Gastroesophageal sphincter (tissue), 4 donors: ENCODE measurements around the gene ZBTB46. TPM values are rescaled to one million over a fixed set of nuclear protein-coding genes. Genes with fewer than 3 reads are reported as not detected.

Source experiments
- ATAC-seq: fragments of 150-250 bp; one replicate; pipeline ENCODE4 v1.9.1; 2016; ENCODE audit warnings: mild to moderate bottlenecking, moderate library complexity
- H3K27ac ChIP-seq, 4 donors: fragments of 200-600 bp; sonication (generic) in 3 of 4; 1 replicate in 3 of 4; 2 replicates in 1 of 4; pipeline ENCODE4 v1.5.1; 2016 to 2019
- H3K27me3 ChIP-seq: fragments of 200-600 bp; sonication (generic); one replicate; pipeline ENCODE4 v1.5.1; 2019
- H3K36me3 ChIP-seq, 2 donors: fragments of 200-600 bp; sonication (generic); one replicate each; pipeline ENCODE4 v1.5.1; 2019; ENCODE audit warnings: control low read depth in 1 of 2
- H3K4me1 ChIP-seq, 3 donors: fragments of 200-600 bp; sonication (generic); 1 replicate in 2 of 3; 2 replicates in 1 of 3; pipeline ENCODE4 v1.5.1; 2016 to 2019; ENCODE audit warnings: control low read depth in 2 of 3
- H3K4me3 ChIP-seq, 2 donors: fragments of 200-600 bp; sonication (generic); one replicate each; pipeline ENCODE4 v1.5.1; 2019; ENCODE audit warnings: mild to moderate bottlenecking in 1 of 2, moderate library complexity in 1 of 2
- H3K9me3 ChIP-seq, 3 donors: fragments of 200-600 bp; sonication (generic); one replicate each; pipeline ENCODE4 v1.5.1; 2017 to 2019; ENCODE audit warnings: control low read depth in 2 of 3
- EP300 ChIP-seq: sonication (generic); formaldehyde crosslinking; IDR thresholded peaks from one replicate; pipeline ENCODE4 v1.6.1; 2017; ENCODE audit warnings: antibody characterized with exemption, mild to moderate bottlenecking
- POLR2A ChIP-seq, 2 donors: fragments of 450-650 bp; IDR thresholded peaks; one replicate each; pipeline ENCODE4 v1.6.1; 2017; ENCODE audit warnings: antibody characterized with exemption in 2 of 2, mild to moderate bottlenecking in 2 of 2, moderate library complexity in 1 of 2
- POLR2AphosphoS5 ChIP-seq: sonication (generic); formaldehyde crosslinking; IDR thresholded peaks from one replicate; pipeline ENCODE4 v1.6.1; 2017; ENCODE audit warnings: antibody characterized with exemption
- WGBS, 2 donors: methylation state at CpG; one replicate each; pipeline ENCODE4 v1.1.5; 2018; ENCODE audit warnings: low coverage in 1 of 2; 5-methylcytosine and 5-hydroxymethylcytosine counted together
- total RNA-seq, 4 donors: library from RNA; depleted of rRNA; stranded (reverse); fragments of >200 nt; gene quantifications; one replicate each; pipeline ENCODE4 v1.1.0, GENCODE V29; 2016
- TF ChIP-seq, protein P1 (sequence below), 4 experiments: fragments of 200-600 bp in 2 of 4; fragments of 450-650 bp in 2 of 4; sonication (generic) in 1 of 4; IDR thresholded peaks; one replicate each; pipeline ENCODE4 v1.5.1; 2017 to 2019; ENCODE audit warnings: antibody characterized with exemption in 4 of 4, mild to moderate bottlenecking in 2 of 4, moderate library complexity in 2 of 4

The ZBTB46 gene
- total RNA-seq, 4 donors from 2014 or later = 8.1 to 13.8 (median 10.2) TPM

DNA sequence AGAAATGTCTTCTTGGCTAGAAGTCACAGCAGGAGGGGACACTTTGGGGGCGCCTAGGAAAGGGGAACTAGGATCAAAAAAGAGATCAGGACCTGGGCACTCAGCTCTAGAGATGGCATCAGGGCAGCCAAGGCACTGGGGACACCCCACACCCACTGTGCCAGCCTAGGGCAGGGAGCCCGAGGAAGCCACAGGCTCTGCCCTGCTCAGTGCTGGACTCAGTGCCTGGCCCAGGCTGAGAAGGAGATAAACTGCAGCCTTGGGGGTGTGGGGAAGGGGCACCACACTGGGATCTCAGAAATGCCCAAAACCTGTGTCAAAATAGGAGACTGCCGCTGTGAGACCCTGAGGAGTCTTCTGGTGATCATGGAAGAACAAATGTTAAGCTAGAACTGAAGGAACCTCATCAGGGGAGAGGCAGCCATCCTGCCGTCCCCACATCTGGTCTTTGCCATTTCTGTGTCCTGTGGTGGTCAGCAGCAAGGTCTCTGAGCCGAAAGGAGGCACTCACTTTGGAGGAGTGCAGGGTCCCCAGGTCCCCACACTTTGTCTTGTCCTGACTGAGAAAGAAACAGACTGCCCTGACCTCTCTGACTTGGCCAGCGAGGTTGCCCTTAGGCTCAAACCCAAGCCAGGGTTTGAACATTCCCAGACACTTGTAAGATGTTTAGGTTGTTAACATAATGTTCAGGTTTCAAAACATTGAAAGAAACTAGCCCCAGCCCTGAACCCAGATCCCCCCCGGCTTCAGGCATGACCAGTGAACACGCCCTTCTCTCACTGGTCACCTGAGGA is 125.6 kb downstream of the ZBTB46 start:
- Histone ChIP-seq H3K36me3 (peaks cover 0 to 66% of the 10 kb centered on the region in 2 donors), H3K4me1 (peaks cover 0 to 47% (median 18%) of the 10 kb centered on the region in 3 donors), H3K9me3 (no peaks in the 10 kb centered on the region), H3K27me3 (no peaks in the 10 kb centered on the region), H3K27ac (no peak overlapping the region), H3K4me3 (no peak overlapping the region)
- no peak for ATAC-seq
- TF ChIP-seq EP300 = no peak
- no peak for TF ChIP-seq POLR2A (IDR thresholded peaks at IDR 0.05)
- TF ChIP-seq POLR2AphosphoS5 = no peak
- TF ChIP-seq, protein P1, sequence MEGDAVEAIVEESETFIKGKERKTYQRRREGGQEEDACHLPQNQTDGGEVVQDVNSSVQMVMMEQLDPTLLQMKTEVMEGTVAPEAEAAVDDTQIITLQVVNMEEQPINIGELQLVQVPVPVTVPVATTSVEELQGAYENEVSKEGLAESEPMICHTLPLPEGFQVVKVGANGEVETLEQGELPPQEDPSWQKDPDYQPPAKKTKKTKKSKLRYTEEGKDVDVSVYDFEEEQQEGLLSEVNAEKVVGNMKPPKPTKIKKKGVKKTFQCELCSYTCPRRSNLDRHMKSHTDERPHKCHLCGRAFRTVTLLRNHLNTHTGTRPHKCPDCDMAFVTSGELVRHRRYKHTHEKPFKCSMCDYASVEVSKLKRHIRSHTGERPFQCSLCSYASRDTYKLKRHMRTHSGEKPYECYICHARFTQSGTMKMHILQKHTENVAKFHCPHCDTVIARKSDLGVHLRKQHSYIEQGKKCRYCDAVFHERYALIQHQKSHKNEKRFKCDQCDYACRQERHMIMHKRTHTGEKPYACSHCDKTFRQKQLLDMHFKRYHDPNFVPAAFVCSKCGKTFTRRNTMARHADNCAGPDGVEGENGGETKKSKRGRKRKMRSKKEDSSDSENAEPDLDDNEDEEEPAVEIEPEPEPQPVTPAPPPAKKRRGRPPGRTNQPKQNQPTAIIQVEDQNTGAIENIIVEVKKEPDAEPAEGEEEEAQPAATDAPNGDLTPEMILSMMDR (IDR thresholded peaks at IDR 0.05) = no peak
- WGBS, 2 donors = 80% methylated on average over 3 to 4 of the region's 8 CpGs

DNA sequence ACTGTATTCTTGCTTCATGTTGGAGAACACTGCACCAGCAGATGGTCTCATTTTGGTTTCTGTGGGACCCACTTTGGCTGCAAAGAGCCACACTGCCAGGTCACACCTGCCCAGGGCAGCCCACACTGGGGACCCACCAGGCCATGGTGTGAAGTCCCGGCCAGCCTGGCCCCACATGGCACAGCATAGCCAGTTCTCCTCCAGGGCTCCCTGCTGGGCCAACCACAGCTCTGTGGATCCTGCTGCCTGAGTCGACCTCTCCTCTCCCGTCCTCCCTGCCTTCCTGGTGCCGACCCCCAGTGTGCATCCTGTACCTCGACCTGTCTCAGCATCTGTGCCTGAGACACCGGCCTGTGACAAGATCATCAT is 126.3 kb downstream of the ZBTB46 start:
- no peak overlapping the region for H3K27ac ChIP-seq
- H3K4me1 ChIP-seq = peaks cover 0 to 47% (median 20%) of the 10 kb centered on the region in 3 donors
- H3K36me3 ChIP-seq = peaks cover 0 to 66% of the 10 kb centered on the region in 2 donors
- TF ChIP-seq EP300 = no peak
- TF ChIP-seq, protein P1 (IDR thresholded peaks at IDR 0.05) = no peak
- TF ChIP-seq POLR2AphosphoS5 = no peak
- no peak for TF ChIP-seq POLR2A (IDR thresholded peaks at IDR 0.05)
- ATAC-seq = no peak
- H3K9me3 ChIP-seq = no peaks in the 10 kb centered on the region
- H3K4me3 ChIP-seq = no peak overlapping the region
- no peaks in the 10 kb centered on the region for H3K27me3 ChIP-seq
- WGBS, 2 donors = 80 to 90% methylated on average over 1 to 4 of the region's 6 CpGs

DNA sequence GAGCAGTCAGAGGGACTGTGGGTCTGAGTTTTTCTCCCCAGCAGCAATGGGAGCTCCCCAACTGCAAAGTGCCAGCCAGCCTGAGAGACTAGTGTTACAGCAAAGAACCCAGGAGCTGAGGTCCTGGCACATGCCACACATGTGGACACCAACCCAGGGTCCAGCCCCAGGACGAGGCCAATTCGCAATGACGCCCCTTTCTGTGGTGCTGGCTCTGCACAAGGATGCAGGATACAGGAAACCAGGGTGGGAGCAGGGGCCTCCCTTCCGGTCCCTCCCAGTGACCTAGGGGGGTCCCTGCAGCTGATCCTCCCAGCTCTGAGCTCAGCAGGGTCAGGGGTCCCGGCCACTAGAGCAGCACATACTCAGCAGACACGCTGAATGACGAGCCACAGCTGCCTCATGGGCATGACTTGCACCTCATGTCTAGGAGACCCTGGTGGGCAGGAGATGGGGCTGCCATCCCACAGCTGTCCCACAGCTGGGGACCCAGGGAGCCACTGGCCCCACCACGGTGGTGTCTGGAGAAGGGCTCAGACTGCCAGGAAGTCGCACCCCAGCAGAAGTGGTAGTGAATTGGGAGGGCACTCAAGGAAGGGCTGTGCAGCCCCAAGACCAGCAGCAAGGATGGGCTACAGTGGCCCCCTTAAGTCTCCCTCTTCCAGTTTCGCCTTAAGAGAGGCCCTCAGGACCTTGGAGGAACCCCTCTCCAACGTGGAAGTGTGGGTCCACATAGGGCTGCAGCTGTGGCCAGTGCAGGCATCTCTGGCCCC is 126.9 kb downstream of the ZBTB46 start:
- 90 to 94% methylated on average over 2 to 3 of the region's 11 CpGs for WGBS, 2 donors
- Histone ChIP-seq H3K4me3 (no peak overlapping the region), H3K36me3 (peaks cover 0 to 64% of the 10 kb centered on the region in 2 donors), H3K9me3 (no peaks in the 10 kb centered on the region), H3K27me3 (no peaks in the 10 kb centered on the region), H3K4me1 (peaks cover 0 to 47% (median 22%) of the 10 kb centered on the region in 3 donors), H3K27ac (no peak overlapping the region)
- ATAC-seq = no peak
- no peak for TF ChIP-seq POLR2A (IDR thresholded peaks at IDR 0.05)
- TF ChIP-seq, protein P1 (IDR thresholded peaks at IDR 0.05) = no peak
- TF ChIP-seq POLR2AphosphoS5 = no peak
- TF ChIP-seq EP300 = no peak

DNA sequence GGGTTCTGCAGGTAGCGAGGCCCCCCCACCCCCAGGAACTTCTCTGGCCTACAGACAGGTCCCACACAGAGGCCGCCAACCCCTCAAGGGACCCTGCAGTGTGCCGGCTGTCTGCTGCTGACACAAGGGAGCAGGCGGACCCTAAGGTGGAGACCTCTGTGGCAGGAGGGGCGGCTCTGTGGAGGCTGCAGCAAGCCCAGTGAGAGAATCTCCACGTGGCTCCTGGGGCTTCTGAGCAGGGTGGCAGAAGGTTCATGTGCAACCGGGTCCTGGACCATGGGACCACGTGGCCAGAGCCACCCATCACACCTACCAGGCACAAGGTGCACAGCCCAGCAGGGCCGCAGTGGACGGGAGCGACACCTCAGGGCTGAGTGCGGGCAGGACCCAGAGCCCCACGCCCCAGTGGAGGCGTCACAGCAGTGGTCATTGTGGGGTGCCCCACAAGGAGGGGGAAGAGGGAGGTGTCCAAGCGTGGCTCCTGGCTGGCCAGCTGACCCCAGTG is 127.5 kb downstream of the ZBTB46 start:
- no peak overlapping the region for H3K27ac ChIP-seq
- no peak overlapping the region for H3K4me3 ChIP-seq
- TF ChIP-seq, protein P1 (IDR thresholded peaks at IDR 0.05) = no peak
- TF ChIP-seq EP300 (no peak), POLR2AphosphoS5 (no peak), POLR2A (IDR thresholded peaks at IDR 0.05) (no peak)
- no peaks in the 10 kb centered on the region for H3K9me3 ChIP-seq
- peaks cover 0 to 60% of the 10 kb centered on the region in 2 donors for H3K36me3 ChIP-seq
- H3K27me3 ChIP-seq = no peaks in the 10 kb centered on the region
- ATAC-seq = no peak
- peaks cover 0 to 47% (median 22%) of the 10 kb centered on the region in 3 donors for H3K4me1 ChIP-seq
- WGBS, 2 donors = 61% methylated on average over 4 of the region's 15 CpGs; no CpG with 5 or more reads in 1 of the 2 donors
